GM03348 (cell line): ENCODE measurements around the gene HMGXB3.
"Not testable (repeated sequence)": the region's sequence is repeated elsewhere in the genome, so short reads cannot be mapped to it uniquely, and the experiment has no call there.

Experiments
- DNase-seq: peaks from one replicate; pipeline ENCODE4 v3.0.0; 2012; ENCODE audit warnings: low spot score

Gene HMGXB3

DNA sequence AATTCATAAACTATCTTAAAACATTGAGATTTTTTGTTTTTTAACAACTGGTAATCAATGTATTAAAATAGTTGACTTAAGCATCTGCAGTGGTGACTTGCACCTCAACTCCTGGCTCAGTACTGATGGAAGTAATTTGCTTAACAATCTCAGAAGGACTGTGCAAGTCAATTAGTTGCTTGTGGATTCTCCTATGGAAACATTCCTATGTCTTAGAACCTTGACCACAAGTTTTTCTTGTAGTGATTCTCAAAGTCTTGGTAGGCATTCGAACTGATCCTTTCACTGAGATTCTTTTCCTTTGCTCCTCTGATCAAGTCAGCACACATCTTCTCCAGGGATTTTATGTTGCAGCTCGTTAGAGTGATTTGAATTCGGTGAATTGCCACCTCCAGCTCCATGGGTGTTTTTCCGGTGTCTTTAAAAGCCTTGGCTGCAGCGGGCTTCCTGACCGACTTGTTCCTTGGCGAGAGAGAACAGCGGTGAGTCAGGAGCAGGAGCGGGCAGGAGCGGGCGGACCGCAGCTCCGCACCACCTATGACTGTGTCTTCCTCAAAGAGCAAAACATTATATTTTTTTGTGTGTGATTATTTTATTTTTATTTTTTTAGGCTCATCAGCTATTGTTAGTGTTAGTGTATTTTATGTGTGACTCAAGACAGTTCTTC lies 21.1 kb downstream of the HMGXB3 start:
- peak; percentile 42 for DNase-seq

GRCh38 chr5:150022158-150022531 lies 21.6 kb downstream of the HMGXB3 start:
- peak; percentile 73 for DNase-seq

GRCh38 chr5:150022681-150023080 lies 22.1 kb downstream of the HMGXB3 start:
- DNase-seq, result no peak

GRCh38 chr5:150023136-150023535 lies 22.6 kb downstream of the HMGXB3 start:
- DNase-seq, result no peak

DNA sequence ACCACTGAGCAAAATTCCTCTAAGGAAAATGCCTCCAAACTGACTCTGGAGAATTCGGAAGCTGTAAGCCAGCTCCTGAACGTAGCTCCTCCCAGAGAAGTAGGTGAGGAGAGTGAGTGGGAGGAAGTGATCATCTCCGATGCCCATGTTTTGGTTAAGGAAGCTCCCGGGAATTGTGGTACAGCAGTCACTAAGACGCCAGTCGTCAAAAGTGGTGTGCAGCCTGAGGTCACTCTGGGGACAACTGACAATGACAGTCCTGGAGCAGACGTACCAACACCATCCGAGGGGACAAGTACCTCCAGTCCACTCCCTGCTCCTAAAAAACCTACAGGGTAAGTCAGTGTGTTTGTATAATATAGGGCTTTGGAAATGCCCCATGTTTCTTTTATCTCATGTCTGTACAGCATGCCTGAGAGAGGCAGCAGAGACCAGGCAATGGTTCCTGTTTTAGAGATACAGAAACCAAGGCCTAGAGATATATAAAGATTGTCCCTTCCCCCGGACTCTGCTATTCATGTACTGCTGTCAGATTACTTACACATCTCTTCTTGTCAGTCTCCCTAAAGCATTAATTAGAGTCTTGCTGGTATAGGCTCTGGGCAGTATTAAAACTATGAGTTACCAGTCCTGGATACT lies 23.9 kb downstream of the HMGXB3 start:
- DNase-seq, result no peak

DNA sequence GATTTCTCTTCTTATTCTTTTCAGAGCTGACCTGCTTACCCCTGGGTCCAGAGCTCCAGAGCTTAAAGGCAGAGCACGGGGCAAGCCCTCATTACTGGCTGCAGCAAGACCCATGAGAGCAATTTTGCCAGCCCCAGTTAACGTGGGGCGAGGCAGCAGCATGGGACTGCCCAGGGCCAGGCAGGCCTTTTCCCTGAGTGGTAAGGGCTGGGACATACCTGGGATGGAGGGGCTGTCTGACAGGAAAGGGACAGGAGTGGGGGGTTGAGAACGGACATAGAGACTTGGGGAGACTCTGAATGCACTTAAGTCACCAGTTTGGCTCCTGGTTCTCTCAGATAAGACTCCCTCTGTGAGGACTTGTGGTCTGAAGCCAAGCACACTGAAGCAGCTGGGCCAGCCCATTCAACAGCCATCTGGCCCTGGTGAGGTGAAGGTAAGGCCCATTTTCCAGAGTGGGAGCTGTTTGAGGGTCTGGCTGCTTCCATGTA lies 26.2 kb downstream of the HMGXB3 start:
- no peak for DNase-seq

DNA sequence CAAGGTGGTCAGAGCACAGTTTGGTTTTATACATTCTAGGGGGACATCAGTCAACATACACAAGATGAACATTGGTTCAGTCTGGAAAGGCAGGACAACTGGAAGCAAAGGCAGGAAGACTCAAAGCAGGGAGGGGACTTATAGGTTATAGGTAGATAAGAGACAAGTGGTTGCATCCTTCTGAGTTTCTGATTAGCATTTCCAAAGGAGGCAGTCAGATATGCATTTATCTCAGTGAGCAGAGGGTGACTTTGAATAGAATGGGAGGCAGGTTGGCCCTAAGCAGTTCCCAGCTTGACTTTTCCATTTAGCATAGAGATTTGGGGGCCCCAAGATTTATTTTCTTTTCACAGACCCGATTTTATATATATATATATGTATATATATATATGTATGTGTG lies 27.5 kb downstream of the HMGXB3 start:
- not testable (repeated sequence) for DNase-seq

- DNase-seq, result no peak
These were observed 32.8 kb downstream of the HMGXB3 start for GRCh38 chr5:150033334-150033733.

DNA sequence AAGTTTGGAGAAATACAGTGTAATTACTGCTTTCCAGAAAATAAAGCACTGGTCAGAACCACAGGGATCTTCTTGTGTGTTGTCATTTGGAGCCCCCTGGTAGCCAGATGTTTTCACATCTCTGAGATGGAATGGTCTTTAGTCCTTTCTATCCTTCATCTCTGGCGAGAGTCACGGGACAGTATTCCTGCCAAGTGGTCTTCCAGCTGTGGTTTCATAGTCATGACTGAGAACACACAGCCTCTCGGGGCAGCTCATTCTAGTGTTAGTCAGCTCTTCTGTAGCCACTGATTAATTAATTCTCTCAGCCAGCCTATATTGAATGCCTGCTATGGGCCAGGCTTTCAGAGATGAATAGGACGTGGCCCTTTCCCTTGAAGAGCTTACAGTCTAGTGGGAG lies 34.1 kb downstream of the HMGXB3 start:
- peak; percentile 81 for DNase-seq

DNA sequence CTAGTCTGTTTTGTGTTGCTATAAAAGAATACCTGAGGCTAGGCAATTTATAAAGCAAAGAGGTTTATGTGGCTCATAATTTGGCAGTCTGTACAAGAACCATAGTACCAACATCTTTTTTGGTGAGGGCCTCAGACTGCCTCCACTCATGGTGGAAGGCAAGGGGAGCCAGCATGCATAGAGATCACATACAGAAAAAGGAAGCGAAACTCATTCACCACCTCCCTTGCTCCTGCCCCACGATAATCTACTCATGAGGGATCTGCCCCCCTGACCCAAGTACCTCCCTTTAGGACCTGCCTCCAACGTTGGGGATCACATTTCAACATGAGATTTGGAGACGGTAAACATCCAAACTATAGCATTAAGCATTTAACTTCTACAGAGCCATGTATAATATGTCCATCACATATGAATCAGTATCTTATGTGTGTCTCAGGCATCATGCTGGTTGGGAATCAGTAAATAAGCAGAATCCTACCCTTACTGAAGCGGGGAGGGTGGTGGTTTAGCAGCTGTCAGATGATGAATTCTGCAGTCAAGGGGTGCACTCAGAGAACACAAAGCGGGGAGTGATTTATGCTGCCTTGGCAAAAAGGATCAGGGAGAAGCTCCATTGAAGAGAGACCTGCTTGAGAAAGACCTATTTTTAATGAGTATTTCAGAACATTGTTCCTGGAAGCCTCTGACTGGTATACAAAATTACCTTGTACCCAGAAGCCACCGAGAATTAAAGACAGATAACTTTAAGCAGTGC lies 34.8 kb downstream of the HMGXB3 start:
- no peak for DNase-seq

DNA sequence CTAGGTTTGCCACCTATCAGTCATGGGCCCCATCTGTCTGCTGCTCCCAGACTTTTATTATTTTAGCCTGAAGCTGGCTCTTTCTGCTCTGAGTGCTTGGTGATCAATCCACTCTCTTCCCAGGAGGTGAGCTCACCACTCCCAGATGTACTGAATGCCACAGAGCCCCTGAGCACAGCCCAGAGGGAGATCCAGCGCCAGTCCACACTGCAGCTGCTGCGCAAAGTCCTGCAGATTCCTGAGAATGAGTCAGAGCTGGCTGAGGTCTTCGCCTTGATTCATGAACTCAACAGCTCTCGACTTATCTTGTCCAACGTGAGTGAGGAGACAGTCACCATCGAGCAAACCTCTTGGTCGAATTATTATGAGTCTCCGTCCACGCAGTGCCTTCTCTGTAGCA lies 36.0 kb downstream of the HMGXB3 start:
- DNase-seq, result peak; percentile 93

- no peak for DNase-seq
These were observed 38.0 kb downstream of the HMGXB3 start for GRCh38 chr5:150038547-150038946.

- DNase-seq, result no peak
These were observed 41.9 kb downstream of the HMGXB3 start for GRCh38 chr5:150042459-150042858.

GRCh38 chr5:150043657-150044328 lies 43.3 kb downstream of the HMGXB3 start:
- no peak for DNase-seq

- DNase-seq, result no peak
These were observed 43.8 kb downstream of the HMGXB3 start for GRCh38 chr5:150044329-150044681.

GRCh38 chr5:150044712-150045111 lies 44.2 kb downstream of the HMGXB3 start:
- no peak for DNase-seq

DNA sequence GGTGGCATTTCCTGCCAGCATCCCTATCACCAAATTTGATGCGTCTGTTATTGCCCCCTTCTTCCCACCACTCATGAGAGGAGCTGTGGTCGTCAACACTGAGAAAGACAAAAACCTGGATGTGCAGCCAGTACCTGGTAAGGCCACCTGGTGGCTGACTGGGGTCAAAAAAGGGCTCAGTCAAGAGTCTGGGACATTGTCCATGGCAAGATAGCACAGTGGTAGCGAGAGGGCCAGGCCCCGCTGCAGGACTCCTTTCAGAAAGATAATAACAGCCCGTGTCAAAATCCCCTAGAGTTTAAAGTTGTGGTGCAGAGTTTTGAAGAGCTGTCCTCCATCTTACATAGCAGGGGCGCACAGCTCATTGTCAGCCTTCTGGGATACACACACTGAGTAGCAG lies 45.0 kb downstream of the HMGXB3 start:
- no peak for DNase-seq

DNA sequence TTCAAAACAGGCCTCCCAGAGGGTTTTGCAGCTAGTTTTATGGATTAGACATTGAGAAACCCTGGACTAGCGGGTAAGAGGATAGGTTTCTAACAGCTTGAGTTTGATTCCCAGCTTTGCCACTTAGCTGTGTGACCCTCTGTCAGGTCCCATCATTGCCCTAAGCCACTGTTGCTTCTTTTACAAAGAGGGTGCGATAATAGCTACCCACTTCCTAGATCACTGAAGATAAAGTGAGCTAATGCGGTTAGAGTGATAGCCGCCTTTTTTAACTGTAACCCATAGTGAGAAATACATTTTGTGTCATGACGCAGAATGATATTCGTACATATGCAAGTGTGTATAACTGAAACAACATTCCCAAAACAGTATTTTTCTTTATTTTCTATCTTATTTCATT lies 45.5 kb downstream of the HMGXB3 start:
- no peak for DNase-seq

- DNase-seq, result not testable (repeated sequence)
These were observed 49.8 kb downstream of the HMGXB3 start for GRCh38 chr5:150050172-150050811.

DNA sequence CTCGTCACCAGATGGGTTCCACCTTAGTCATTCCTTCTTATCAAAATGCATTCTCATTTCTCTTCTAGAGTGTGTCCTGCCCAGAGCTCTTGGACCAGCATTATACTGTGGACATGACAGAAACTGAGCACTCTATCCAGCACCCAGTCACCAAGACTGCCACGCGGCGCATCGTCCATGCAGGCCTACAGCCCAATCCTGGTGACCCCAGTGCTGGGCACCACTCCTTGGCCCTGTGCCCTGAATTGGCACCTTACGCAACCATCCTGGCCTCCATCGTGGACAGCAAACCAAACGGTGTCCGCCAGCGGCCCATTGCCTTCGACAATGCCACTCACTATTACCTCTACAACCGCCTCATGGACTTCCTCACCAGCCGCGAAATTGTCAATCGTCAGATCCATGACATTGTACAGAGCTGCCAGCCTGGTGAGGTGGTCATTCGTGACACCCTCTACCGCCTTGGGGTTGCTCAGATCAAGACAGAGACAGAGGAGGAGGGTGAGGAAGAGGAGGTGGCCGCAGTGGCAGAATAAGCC lies 51.2 kb downstream of the HMGXB3 start:
- DNase-seq, result no peak

DNA sequence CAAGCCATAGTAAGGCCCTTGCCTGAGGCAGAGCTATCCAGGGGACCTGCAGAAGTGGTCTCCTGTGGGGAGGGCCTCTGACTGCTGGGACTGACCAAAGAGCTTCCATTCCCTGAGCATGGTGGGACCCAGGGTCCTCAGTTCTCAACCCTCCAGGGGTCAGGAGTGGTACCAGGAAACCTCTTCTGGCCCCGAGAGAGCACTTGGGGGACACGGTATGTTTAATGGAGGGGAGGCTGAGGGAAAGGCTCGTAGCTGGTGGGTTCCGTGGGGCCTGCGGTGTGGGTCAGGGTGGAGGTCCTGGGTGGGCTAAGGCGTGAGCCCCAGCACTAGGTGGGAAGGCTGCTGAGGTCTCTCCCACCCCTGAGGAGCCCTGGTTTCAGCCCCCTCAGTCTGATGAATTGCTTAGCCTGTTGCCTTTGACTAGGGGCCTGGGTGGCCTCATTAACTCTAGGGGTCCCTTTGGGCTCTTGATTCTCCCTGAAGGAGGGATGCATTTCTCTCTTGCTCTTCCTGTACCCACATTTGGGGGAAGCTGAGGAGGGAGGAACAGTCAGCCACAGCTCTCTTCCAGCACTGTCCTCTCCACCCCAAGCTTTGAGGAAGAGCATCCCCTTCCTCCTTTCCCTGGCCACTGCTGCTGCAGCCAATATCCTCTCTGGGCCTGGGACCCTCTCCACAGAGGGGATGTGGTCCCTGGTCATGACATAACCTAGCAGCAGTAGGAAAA lies 51.9 kb downstream of the HMGXB3 start:
- no peak for DNase-seq
